Osteoblast (primary cell): ENCODE data around the gene NTM. TPM values are rescaled to one million over a fixed set of nuclear protein-coding genes. Genes with fewer than 3 reads are reported as not detected.

Source experiments
- DNase-seq: peaks from one replicate; pipeline ENCODE4 v3.0.0; 2011; ENCODE audit warnings: low spot score, mixed read lengths; ENCODE audit not compliant: insufficient read length; ENCODE audit errors: missing footprints
- H2AFZ ChIP-seq: 2 replicates; pipeline ENCODE4 v1.6.0; 2011; ENCODE audit warnings: mild to moderate bottlenecking, low read length
- H3K27ac ChIP-seq: 2 replicates; pipeline ENCODE4 v1.5.1; 2011; ENCODE audit warnings: mild to moderate bottlenecking, low read depth, low read length, moderate library complexity
- H3K27me3 ChIP-seq: 2 replicates; pipeline ENCODE4 v1.6.0; 2012; ENCODE audit warnings: mild to moderate bottlenecking, control low read depth, inconsistent platforms, low read length, moderate library complexity; ENCODE audit not compliant: insufficient read depth
- H3K36me3 ChIP-seq: 2 replicates; pipeline ENCODE4 v1.5.1; 2011; ENCODE audit warnings: mild to moderate bottlenecking, low read length, control low read depth, moderate library complexity; ENCODE audit not compliant: insufficient read depth
- H3K4me1 ChIP-seq: 2 replicates; pipeline ENCODE4 v1.5.1; 2011; ENCODE audit warnings: mild to moderate bottlenecking, low read length, control low read depth, moderate library complexity; ENCODE audit not compliant: insufficient read depth
- H3K4me2 ChIP-seq: 2 replicates; pipeline ENCODE4 v1.6.0; 2011; ENCODE audit warnings: mild to moderate bottlenecking, low read length; ENCODE audit not compliant: insufficient read depth
- H3K4me3 ChIP-seq: fragments of 200-600 bp; sonication (generic); 3 replicates; pipeline ENCODE4 v1.5.1; 2012; ENCODE audit warnings: mild to moderate bottlenecking, low read length, inconsistent platforms; ENCODE audit not compliant: insufficient read depth
- H3K79me2 ChIP-seq: 2 replicates; pipeline ENCODE4 v1.6.0; 2012; ENCODE audit warnings: mild to moderate bottlenecking, low read length, control low read depth, inconsistent platforms; ENCODE audit not compliant: insufficient read depth
- H3K9me3 ChIP-seq: 2 replicates; pipeline ENCODE4 v1.5.1; 2011; ENCODE audit warnings: low read depth, low read length, control low read depth
- H4K20me1 ChIP-seq: 2 replicates; pipeline ENCODE4 v1.6.0; 2012; ENCODE audit warnings: mild to moderate bottlenecking, low read length, control low read depth; ENCODE audit not compliant: insufficient read depth
- CTCF ChIP-seq: IDR thresholded peaks from 2 replicates; pipeline ENCODE4 v1.5.1; 2011; ENCODE audit warnings: mild to moderate bottlenecking, low read depth, low read length, moderate library complexity; ENCODE audit errors: extremely low read depth
- total RNA-seq: library from RNA; depleted of rRNA; stranded (reverse); fragments of >200 nt; gene quantifications from 2 replicates; pipeline ENCODE4 v1.2.3, GENCODE V29; 2012

Gene NTM
- total RNA-seq, 1 donor = 48.1 TPM

GRCh38 chr11:132285631-132286030 is 915.2 kb downstream of the NTM start:
- H3K36me3 ChIP-seq = no peaks in the 10 kb centered on the region
- H3K4me2 ChIP-seq = no peak overlapping the region
- no peaks in the 10 kb centered on the region for H3K4me1 ChIP-seq
- H4K20me1 ChIP-seq = peaks cover 21% of the 10 kb centered on the region
- no peaks in the 10 kb centered on the region for H3K79me2 ChIP-seq
- no peaks in the 10 kb centered on the region for H3K9me3 ChIP-seq
- H3K27me3 ChIP-seq = no peaks in the 10 kb centered on the region
- TF ChIP-seq CTCF = no peak
- no peak overlapping the region for H2AFZ ChIP-seq
- no peak overlapping the region for H3K4me3 ChIP-seq
- H3K27ac ChIP-seq = no peak overlapping the region
- no peak for DNase-seq

GRCh38 chr11:132286106-132286505 is 915.7 kb downstream of the NTM start:
- Histone ChIP-seq H2AFZ (no peak overlapping the region), H3K9me3 (no peaks in the 10 kb centered on the region), H3K27me3 (no peaks in the 10 kb centered on the region), H3K4me3 (no peak overlapping the region), H3K4me1 (no peaks in the 10 kb centered on the region), H4K20me1 (peaks cover 21% of the 10 kb centered on the region), H3K36me3 (no peaks in the 10 kb centered on the region), H3K4me2 (no peak overlapping the region), H3K79me2 (no peaks in the 10 kb centered on the region), H3K27ac (no peak overlapping the region)
- DNase-seq = no peak
- TF ChIP-seq CTCF = no peak

- Histone ChIP-seq H3K36me3 (no peaks in the 10 kb centered on the region), H3K4me3 (no peak overlapping the region), H2AFZ (no peak overlapping the region), H3K27ac (no peak overlapping the region), H3K4me1 (no peaks in the 10 kb centered on the region), H3K27me3 (no peaks in the 10 kb centered on the region), H3K4me2 (no peak overlapping the region), H3K9me3 (no peaks in the 10 kb centered on the region), H3K79me2 (peaks cover 3% of the 10 kb centered on the region), H4K20me1 (peaks cover 21% of the 10 kb centered on the region)
- TF ChIP-seq CTCF = no peak
- no peak for DNase-seq
These were observed 917.6 kb downstream of the NTM start for GRCh38 chr11:132288036-132288435.

GRCh38 chr11:132289590-132290256 is 919.3 kb downstream of the NTM start:
- Histone ChIP-seq H3K9me3 (no peaks in the 10 kb centered on the region), H4K20me1 (peaks cover 14% of the 10 kb centered on the region), H3K79me2 (peaks cover 5% of the 10 kb centered on the region), H2AFZ (no peak overlapping the region), H3K27ac (no peak overlapping the region), H3K4me3 (no peak overlapping the region), H3K4me2 (no peak overlapping the region), H3K27me3 (no peaks in the 10 kb centered on the region), H3K36me3 (no peaks in the 10 kb centered on the region), H3K4me1 (no peaks in the 10 kb centered on the region)
- no peak for TF ChIP-seq CTCF
- DNase-seq = no peak
